Erythroblast (primary cell): ENCODE results near the gene RBM20.

Experiments
- GATA1 ChIP-seq: IDR thresholded peaks from 2 replicates; pipeline ENCODE4 v1.6.1; 2011; ENCODE audit warnings: low read depth, mild to moderate bottlenecking, control low read depth, low read length, moderate library complexity
- POLR2A ChIP-seq: IDR thresholded peaks from 2 replicates; pipeline ENCODE4 v1.6.1; 2011; ENCODE audit warnings: mild to moderate bottlenecking, low read length

DNA sequence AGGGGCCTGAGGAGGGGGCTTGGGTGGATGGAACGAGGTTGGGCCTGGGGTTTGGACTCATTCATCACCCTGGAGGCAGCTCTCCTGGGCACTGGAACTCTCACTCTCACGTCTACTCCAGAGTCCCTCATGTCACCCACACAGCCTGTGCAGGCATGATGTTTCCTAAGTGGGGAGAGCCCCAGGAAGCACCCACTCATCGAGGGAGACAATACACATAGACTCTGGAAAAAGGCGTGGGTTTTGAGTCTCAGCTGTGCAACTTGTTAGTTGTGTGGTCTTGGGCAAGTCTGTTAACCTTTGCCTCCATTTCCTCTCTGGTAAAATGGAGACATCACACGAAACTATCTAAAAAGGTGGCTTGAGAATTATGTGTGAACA, 25.9 kb upstream of the RBM20 start:
- TF ChIP-seq POLR2A (no peak), GATA1 (no peak)
